A204.1 (cell line): ENCODE data around the gene TAGLN2.

Source experiments
- FAIRE-seq: peaks from 2 replicates; lab custom pipeline; 2012; peaks lifted over from hg19 to GRCh38; lab: Jason Lieb, UNC

TAGLN2 gene

DNA sequence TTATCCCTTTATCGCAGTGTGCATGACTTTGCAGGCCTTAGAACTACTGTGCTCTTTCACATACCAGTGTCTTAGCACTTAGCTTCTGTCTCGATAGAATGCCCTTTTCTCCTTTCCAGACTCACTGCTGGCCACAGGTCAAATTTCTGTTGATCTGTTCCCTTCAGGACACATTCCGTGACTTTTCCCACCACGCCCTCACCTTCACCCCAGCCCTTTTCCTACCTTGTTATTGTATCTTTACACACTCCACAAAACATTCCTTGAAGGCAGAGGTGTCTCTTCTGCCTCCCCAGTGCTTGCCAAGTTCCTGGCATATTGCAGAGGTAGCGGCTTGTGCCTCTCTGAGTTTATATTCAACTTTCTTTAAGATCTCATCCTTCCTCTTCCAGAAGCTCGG lies 23.8 kb upstream of the TAGLN2 start:
- FAIRE-seq: no peak

GRCh38 chr1:159947942-159948341 lies 22.6 kb upstream of the TAGLN2 start:
- FAIRE-seq: no peak

DNA sequence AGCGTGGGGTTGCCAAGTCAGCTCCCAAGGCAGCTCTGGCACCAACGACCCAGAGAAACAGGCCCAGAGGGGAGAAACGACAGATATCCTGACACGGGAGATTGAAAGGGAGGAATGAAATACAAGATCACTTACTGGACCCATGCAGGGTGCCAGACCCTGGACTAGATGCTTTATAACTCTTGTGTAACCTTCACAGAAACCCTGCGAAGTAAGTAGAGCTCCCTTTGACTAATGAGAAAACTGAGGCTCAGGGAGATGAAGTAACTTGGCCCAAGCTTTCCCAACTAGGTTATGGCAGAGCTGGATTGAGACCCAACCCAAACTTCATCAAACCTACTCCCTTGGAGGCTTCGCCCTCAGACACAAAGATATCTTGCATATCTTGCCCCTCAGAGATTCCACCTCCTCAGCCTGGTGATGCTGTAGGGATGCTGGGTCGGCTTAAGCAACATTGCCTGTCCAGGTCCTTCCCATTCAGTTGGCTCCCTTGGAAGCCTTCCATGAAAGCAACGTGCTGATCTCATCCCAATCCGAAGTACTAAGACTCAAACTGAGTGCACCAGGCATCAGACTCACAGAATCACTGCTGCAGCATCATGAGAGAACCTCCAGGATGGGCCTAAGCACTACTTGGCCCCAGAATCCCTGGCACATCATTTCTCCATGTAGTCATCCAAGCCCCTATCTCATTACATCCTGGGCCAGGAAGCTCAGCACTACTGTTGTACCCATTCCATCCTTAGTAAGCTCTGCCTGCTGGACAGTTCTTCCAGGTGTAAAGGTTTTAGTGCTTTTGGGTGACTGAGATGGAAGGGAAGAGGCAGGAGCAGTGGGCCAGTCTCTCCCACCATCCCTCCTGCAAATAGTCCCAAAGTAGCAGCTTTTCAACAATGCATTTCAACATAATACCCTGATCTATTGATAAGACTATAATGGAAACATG lies 21.2 kb upstream of the TAGLN2 start:
- no peak for FAIRE-seq

DNA sequence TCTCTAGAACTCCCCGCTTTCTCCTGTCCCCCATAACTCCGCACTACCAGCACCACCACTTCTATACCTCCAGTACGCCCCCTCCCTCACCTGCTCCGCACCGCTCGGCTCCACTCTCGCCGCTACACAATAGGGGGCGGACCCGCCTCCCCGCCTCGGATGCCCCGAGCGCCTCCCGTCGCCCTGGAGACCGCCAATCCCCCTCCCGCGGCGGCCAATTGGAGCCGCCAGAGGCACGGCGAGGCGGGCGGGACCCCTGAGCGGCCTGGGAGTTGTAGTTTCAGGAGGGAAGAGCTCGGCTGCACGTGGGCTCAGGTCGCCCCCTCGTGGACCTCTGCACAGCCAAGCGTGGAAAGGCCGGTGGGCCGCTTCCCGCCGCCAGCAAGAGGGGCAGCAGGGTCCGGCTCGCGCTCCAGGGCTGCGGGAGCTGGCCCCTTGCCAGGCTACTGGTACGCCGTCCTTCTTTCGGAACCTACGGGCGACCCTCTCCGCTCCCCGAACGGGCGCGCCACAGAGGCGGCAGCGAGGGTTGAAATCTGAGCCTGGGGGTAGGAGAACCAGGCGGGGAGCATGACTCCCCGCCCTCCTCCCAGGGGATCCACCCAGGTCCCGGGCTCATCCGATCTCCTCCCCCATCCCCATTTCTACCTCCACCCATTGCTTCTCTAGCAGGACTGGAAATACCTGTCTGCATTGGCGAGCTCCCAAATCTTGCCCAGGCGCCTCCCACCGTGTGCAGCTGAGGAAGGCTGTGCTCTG lies 20.4 kb upstream of the TAGLN2 start, which contains the start of gene IGSF9:
TSS of gene IGSF9 (minus strand) at position 131 of the 759 bp plus-strand sequence. CDS start 2,159 bp downstream, outside the sequence.
- FAIRE-seq: no peak

DNA sequence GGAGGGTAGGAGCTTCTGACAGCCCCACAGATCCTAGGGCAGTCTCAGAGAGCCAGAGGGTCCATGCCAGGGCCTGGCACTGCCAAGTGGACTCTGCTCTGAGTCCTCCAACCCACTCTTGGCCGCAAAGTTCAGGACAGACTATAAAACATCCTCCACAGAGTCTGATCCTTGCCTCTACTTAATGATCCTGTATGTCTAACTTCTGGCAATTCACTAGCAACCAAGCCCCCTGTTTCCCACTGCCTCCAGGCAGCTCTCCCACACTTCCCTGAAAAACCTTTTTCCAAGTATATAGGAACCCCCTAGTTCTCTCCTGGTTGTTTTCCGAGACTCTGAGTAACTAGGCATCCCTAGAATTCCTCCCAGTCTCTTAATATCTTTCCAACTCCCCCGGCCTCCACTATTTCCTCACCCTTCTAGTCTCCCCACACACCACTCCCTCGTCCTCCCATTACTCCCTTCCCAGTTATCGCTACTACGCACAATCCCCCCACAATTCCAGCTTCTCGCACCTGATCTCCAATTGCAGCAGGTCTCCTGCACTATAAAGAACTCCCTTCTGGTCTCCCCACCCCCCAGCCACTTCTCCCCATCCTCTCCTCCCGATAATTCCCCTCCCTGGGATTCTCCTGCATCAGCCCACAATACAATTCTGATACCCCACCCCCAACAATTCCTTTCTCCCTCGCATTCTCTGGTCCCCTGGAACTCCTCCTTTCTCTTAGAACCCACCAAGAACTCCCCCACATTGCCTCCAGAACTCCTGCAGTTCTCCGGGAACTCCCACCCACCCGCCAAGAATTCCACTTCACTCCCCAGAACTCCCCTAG lies 19.5 kb upstream of the TAGLN2 start:
- no peak for FAIRE-seq

GRCh38 chr1:159943908-159944622 lies 18.8 kb upstream of the TAGLN2 start:
- FAIRE-seq: no peak

DNA sequence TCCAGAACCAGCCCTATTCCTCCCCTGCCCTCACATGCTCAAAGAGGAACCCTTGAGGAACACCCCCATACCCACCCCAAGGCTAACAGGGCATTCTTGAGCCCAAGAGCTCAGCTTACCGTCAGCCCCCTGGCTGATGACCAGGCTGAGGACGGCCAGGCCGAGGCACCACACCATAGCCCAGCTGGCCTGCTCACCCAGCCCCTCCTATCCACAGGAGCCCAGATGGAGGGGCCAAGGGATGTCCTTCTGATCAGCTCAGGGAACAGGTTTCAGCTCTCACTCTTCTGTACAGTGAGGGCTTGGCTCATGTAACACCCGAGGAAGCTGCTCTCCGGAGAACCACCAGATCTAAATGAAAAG lies 18.0 kb upstream of the TAGLN2 start:
- FAIRE-seq: no peak

DNA sequence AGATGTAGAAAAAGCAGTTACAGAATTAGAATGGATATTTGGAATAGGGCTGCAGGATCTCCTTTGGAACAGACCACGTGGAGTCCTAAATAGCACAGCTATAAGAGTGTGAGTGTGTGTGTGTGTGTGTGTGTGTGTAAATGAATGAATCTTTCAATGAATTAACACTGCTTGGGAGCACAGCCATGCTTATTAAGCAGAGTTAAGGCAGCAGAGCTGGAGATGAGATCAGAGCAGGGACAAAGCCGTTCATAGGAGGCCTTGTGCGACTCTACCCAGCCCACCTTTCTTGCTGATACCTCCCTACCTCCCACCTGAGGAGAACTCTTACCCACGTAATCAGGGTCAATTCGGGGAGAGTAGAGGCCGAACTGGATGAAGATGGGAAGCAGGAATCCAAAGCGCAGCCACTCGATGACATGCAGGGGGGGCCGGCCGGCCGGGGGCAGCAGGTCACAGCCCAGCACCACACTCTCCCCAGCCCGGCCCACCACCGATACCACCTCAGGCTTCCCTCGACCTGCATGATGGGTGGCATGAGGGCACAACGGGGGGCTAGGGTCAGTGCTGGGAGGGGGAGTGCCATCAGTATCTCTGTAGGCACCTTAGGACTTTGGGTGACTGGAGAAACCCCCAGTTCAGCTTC lies 17.4 kb upstream of the TAGLN2 start:
- FAIRE-seq: no peak

DNA sequence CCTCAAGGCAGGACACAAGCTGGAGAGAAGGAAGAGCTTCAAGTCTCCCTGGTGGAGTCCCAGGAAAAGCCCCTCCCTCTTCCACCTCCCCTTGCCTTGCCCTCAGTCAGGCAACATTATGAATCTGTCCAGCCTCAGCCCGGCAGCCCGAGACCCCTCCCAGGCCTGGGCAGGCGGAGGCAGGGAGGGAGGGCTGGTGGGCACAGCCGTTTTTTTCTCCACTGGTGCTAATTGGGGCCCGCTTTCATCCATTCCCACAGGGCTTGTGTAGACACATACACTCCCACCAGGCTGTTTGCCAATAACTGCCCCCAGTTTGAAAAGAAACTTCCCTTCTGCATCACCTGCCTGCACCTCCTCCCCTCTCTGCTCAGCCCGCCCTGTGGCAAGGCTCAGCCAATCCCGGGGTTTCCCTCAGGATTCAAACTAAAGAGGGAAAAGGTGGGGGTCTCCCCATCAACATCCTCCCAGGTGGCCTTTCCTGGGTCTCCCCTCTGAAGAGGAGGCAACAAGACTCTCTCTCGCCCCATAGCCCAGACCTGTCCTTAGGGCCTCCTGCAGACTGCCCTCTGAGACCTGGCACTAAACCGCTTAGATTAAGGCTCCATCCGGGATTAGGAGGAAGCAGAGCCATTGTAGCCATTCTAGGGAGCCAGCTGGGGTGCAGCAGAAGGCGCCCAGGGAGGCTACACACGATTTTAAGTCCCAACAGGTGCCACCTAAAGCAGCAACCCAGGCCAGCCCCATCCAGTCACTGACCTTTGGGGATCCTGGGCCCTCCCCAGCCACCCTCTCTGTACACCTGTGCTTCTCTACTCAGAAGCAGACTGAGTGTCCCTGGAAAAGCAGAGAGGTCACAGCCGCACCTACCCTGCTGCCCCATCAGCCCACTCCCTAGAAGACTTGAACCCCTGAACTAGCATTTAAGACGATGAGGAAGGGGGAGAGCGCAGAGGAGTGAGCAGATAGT lies 16.6 kb upstream of the TAGLN2 start:
- FAIRE-seq: no peak

DNA sequence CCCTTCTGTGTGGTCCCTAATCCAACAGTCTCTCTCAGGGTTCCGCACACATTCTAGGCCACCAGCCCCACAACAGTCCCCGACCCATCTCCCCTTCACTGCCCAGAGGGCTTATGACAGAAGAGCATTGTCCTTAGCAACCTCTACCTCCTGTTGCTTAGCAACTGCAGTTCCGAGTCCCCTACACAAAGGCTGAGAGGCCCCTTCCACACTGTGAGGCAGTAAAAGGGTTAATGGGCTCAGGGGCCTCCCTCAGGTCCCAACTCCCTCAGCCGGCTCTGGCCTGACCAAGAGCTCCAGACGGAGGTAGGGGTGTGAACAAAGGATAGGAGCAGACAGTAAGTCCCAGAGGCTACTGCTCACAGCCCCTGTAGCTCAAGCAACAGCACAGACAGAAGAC lies 15.8 kb upstream of the TAGLN2 start:
- FAIRE-seq: no peak

DNA sequence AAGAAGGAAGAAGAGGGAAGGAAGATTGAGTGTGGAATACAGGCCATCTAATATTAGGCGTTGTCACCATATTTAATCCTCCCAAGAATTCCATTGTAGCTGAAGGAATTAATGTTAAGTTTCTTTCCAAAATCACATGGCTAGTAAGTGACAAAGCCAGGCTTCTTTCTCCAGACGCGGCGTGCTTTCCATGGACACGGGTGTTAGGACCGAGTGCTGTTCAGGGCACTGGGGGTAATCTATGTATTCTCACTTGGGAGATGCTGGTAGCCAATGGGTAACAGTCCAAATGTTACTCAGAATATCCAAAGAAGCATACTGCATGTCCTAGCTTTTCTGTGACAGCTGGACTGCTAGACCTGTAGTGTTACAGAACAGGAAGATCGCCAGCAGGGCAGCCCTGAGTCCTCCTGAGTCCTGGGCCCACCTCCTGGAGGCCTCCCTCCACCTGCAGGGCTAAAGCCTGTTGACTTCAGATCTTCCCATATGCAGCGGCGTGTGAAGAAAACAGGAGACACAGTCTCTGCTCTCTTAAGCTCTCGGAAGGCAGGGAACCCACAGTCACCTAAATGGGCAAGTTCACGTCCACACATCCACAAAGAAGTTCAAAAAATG lies 14.8 kb upstream of the TAGLN2 start:
- no peak for FAIRE-seq

- no peak for FAIRE-seq
Measured at GRCh38 chr1:159939678-159940002, 14.3 kb upstream of the TAGLN2 start.

DNA sequence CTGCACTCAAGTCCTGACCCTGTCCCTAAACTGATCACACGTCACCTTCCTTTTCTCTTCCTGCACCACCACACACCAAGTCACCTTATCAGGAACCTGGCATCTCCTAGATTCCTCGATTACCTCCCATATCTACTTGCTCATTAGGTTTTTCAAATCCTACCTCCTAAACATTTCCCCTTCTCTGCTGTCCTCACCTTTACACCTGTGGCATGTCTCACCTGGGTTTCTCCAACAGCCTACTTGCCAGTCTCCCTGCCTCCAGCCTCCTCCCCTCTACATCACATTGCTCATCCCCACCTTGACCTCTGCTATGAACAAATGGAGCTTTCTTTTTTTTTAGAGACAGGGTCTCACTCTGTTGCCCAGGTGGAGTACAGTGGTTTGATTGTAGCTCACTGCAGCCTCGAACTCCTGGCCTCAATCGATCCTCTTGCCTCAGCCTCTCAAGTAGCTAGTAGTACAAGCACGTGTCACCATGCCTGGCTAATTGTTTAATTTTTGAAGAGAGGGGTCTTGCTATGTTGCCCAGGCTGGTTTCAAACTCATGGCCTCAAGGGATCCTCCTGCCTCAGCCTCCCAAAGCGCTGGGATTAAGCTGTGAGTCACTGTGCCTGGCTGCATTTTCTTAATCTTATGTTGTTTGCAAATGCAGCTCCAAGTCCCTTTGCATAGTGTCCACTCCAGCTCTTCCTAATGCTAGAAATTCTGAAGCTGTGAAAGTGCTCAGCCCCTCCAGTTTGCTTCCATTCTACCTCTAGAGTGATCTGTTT lies 13.8 kb upstream of the TAGLN2 start:
- FAIRE-seq: no peak

DNA sequence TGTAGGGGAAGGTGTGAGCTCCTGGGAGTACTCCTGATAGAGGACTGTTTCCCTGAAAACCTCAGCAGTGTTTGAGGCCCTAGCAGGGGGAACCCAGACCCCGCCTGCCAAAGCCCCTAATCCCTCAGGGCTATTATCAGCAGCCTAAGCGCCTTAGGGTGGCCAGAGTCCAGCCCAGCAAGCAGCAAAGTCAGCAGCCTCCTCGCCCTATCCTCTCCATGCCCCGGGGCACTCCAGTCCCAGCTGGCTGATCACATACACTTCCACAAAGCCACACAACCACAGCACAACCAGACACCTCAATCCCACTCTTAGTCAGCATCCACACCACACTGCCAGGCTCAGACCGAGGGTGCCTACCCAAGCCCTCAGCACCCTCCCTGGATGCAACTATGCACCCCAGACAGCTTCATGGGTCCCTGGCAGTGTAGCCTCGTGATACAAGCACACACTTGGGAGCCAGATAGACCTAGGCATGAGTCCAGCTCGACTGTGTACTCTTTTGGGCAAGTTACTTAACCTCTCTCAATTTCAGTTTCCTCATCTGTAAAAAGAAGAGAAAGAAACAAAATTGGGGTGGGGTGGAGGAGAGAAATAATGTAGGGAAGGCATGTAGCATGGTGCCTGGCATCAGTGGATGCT lies 13.0 kb upstream of the TAGLN2 start:
- no peak for FAIRE-seq

DNA sequence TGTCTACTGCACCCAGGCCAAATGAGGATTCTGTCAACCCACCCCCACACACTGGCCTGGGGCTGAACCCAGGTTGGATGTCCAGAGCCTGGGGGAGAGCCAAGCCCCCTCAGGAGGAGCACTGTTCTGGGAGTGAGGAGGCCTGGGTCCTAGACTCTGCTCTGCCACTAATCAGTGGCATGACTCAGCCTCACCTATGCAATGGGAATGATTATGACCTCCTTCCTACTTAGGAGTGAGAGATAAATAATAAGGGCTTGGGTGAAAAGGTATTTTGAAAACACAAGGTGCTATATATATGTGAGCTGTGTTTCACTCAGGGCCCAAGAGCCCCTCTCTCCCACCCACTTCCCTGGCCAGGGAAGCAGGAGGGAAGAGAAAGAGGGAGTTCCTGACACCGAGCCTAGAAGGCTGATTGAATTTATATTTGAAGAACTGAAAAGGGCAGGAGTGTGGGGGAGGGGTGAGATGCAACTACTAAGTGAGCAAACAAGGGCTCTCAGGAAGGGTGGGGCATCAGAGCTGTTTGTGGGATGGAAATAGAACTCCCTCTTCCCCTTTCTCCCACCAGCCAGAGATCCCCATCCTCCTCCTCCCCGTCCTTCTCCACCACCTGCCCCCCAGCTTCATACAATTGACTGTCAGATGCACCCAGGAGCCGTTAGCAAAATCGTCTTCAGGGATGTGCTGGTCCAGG lies 11.9 kb upstream of the TAGLN2 start:
- no peak for FAIRE-seq

- no peak for FAIRE-seq
Measured at GRCh38 chr1:159936273-159936904, 11.1 kb upstream of the TAGLN2 start.

GRCh38 chr1:159935719-159936272 lies 10.5 kb upstream of the TAGLN2 start:
- FAIRE-seq: no peak
